ENCODE data around the gene POLR2E. TPM values are rescaled to one million over a fixed set of nuclear protein-coding genes. Genes with fewer than 3 reads are reported as not detected.

Gene POLR2E
- total and polyA plus RNA-seq, 2 of the 13 experiments (the other 11 are each of a cell fraction or from before 2014, with no cell fraction given), result 140 to 272 TPM

DNA sequence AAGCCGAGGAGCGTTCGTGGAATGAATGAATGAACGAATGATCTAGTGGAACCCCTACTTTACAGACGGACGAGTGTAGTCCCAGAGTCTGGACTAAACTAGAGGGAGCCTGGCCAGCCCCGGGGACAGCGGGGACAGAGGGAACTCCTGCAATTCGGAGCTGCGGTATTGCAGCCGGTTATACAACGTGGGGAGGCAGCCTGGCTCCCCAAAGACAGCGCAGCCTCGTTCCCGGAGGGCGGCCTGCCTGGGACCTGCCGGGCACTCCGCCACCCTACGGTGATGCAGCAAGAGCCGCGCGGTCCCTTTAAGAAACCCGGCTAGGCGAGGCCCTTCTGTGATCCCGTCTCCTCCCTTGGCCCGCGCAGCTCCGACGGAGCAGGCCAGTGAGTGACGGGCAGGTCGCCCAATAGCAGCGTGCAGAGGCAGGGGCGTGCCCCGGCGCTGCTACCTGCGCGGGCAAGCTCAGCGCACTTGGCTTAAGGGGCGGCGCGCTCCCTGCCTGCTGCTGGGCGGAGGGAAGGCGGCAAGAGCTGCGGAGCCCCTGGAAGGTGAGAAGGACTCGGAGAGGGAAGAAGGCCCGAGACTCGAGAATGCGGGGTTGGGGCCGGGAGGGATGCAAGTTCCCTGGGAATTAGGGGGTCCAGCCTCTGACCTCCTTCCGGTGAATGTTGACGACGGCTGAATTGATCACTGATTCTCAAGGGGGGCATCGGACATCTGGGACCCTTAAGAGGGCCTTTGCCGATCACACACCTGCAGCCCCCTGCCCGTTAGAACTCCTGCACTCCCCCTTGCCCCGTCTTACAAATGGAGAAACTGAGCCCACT is 55.3 kb downstream of the POLR2E start, which contains the start of gene ABCA7:
TSS of gene ABCA7 (plus strand) at position 462 of the 830 bp plus-strand sequence. CDS start 1,255 bp downstream, outside the sequence.
- H3K79me2 ChIP-seq (ENCODE audit: insufficient read depth, low read length), result no peaks in the 10 kb centered on the region
- ATAC-seq (peak; percentile 91), FAIRE-seq (peak; percentile 54), DNase-seq (ENCODE audit: low spot score) (peak; percentile 90)
- no peaks in the 10 kb centered on the region for H3K9me3 ChIP-seq (ENCODE audit: low read length)
- CTCF ChIA-PET (ENCODE audit: low intra/inter-chr PET ratio, low total read pairs), result no interaction called here
- peak within 1 kb of the TSS; percentile 62 to 79 (median 73) for H3K4me3 ChIP-seq (replicated peaks in 1 of 3; ENCODE audit: insufficient read depth in 1 of 3, low read depth in 2 of 3, low read length in 3 of 3)
- H3K27ac ChIP-seq (ENCODE audit: extremely low read length, insufficient read depth, low read length), result peak within 1 kb of the TSS; percentile 23
- intact Hi-C loops (cut with micrococcal nuclease; ENCODE audit: unreplicated experiment) (no loop called here), in situ Hi-C loops (cut with HindIII; ENCODE audit: extremely low pct_ligation_motif_present, low pct_unique_long_range_greater_than_20kb) (no loop called here)
- no peaks in the 10 kb centered on the region for H4K20me1 ChIP-seq (ENCODE audit: insufficient read depth, low read length)
- peaks cover 25% of the 10 kb centered on the region for H3K4me1 ChIP-seq (ENCODE audit: insufficient read depth, low read length)
- POLR2A ChIA-PET, result interaction anchor here (0.7 to 4.1 kb wide), 8 partner anchors 11 to 56 kb away, joined by 3 to 71 read pairs (median 4); partner anchors contain the start of genes CNN2 and RNU6-2
- peak within 1 kb of the TSS; percentile 98 for H3K4me2 ChIP-seq (ENCODE audit: low read depth, low read length)
- 11% methylated on average over 22 of the region's 56 CpGs for WGBS (ENCODE audit: low lambda C conversion rate)
- BruUV-seq (replicated peaks), result no TSS peak
- H3K9ac ChIP-seq (ENCODE audit: insufficient read depth, low read depth, low read length), result peak within 1 kb of the TSS; percentile 58
- H3K27me3 ChIP-seq (ENCODE audit: control insufficient read depth in 1 of 2, insufficient read depth in 2 of 2, low read length in 2 of 2), result no peaks in the 10 kb centered on the region
- H2AFZ ChIP-seq (ENCODE audit: low read length), result no peak within 1 kb of the TSS
- H3K36me3 ChIP-seq (replicated peaks in 1 of 2; ENCODE audit: control insufficient read depth in 1 of 2, insufficient read depth in 2 of 2, low read length in 2 of 2), result peaks cover 4 to 17% of the 10 kb centered on the region in 2 experiments; a peak in 4 of 5 replicates
- TF ChIP-seq ZSCAN9 (CRISPR knock-in tag; IDR thresholded peaks at IDR 0.05; ENCODE audit: borderline replicate concordance) (peak; percentile 35; the same call in 1 of the 2 replicates), MED8 (CRISPR knock-in tag; IDR thresholded peaks at IDR 0.05; ENCODE audit: insufficient replicate concordance) (no peak), NFRKB (IDR thresholded peaks at IDR 0.05) (no peak), ERF (CRISPR knock-in tag; IDR thresholded peaks at IDR 0.05) (0 out of 2 replicates have a peak, but pooled peaks have one; percentile 70), GMEB1 (CRISPR knock-in tag; IDR thresholded peaks at IDR 0.05; ENCODE audit: borderline replicate concordance) (peak; percentile 70), ZNF335 (CRISPR knock-in tag; IDR thresholded peaks at IDR 0.05) (peak; percentile 83), GABPA (IDR thresholded peaks at IDR 0.05; ENCODE audit: low read depth, low read length) (no peak; the same call in 1 of the 2 replicates), GABPA (CRISPR knock-in tag; IDR thresholded peaks at IDR 0.05; ENCODE audit: low read depth) (peak; percentile 58), KDM4B (CRISPR knock-in tag; IDR thresholded peaks at IDR 0.05) (no peak), MBNL3 (CRISPR knock-in tag; conservative IDR thresholded peaks at IDR 0.05) (no peak), MAFK (conservative IDR thresholded peaks at IDR 0.05 in 1 of 2, IDR thresholded peaks at IDR 0.05 in 1 of 2; ENCODE audit: low read length in 2 of 2) (no peak), PRDM15 (CRISPR knock-in tag; IDR thresholded peaks at IDR 0.05) (no peak), SNRNP70 (IDR thresholded peaks at IDR 0.05; ENCODE audit: low read depth, low read length) (no peak)
- TF ChIP-seq, protein P1, sequence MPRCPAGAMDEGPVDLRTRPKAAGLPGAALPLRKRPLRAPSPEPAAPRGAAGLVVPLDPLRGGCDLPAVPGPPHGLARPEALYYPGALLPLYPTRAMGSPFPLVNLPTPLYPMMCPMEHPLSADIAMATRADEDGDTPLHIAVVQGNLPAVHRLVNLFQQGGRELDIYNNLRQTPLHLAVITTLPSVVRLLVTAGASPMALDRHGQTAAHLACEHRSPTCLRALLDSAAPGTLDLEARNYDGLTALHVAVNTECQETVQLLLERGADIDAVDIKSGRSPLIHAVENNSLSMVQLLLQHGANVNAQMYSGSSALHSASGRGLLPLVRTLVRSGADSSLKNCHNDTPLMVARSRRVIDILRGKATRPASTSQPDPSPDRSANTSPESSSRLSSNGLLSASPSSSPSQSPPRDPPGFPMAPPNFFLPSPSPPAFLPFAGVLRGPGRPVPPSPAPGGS (CRISPR knock-in tag; IDR thresholded peaks at IDR 0.05), result 0 out of 2 replicates have a peak, but pooled peaks have one; percentile 34
